Liver (tissue), 9 donors: ENCODE results near the gene MEGF11. TPM values are rescaled to one million over a fixed set of nuclear protein-coding genes. Genes with fewer than 3 reads are reported as not detected.

Source experiments
- DNase-seq: peaks from one replicate; pipeline ENCODE4 v3.0.0-alpha.2; 2017; ENCODE audit warnings: low spot score
- H3K27ac ChIP-seq, 2 donors: one replicate each; pipeline ENCODE4 v1.7.0; 2013; ENCODE audit warnings: inconsistent platforms in 2 of 2, low read length in 2 of 2, control low read depth in 1 of 2, low read depth in 1 of 2, mild to moderate bottlenecking in 1 of 2
- H3K27me3 ChIP-seq, 4 donors: one replicate each; pipeline versions ENCODE4 v1.6.1 to v1.7.0; 2013; ENCODE audit warnings: low read length in 3 of 4, inconsistent platforms in 1 of 4, mild to moderate bottlenecking in 1 of 4, moderate library complexity in 1 of 4; ENCODE audit not compliant: control insufficient read depth in 4 of 4, insufficient read depth in 4 of 4
- H3K36me3 ChIP-seq, 4 donors: one replicate each; pipeline versions ENCODE4 v1.6.1 to v1.7.0; 2013; ENCODE audit warnings: low read length in 3 of 4, mild to moderate bottlenecking in 3 of 4, low read depth in 1 of 4, moderate library complexity in 1 of 4; ENCODE audit not compliant: control insufficient read depth in 4 of 4, insufficient read depth in 3 of 4
- H3K4me1 ChIP-seq, 4 donors: one replicate each; pipeline versions ENCODE4 v1.6.1 to v1.7.0; 2013; ENCODE audit warnings: low read length in 3 of 4, mild to moderate bottlenecking in 3 of 4, moderate library complexity in 1 of 4; ENCODE audit not compliant: control insufficient read depth in 4 of 4, insufficient read depth in 4 of 4
- H3K4me3 ChIP-seq, 3 donors: one replicate each; pipeline versions ENCODE4 v1.6.1 to v1.7.0; 2013; ENCODE audit warnings: low read length in 3 of 3, control low read depth in 1 of 3, low read depth in 1 of 3, mild to moderate bottlenecking in 1 of 3
- H3K9ac ChIP-seq, 2 donors: one replicate each; pipeline ENCODE4 v1.7.0; 2013; ENCODE audit warnings: low read length in 2 of 2, mild to moderate bottlenecking in 2 of 2, moderate library complexity in 2 of 2, control low read depth in 1 of 2, low read depth in 1 of 2
- H3K9me3 ChIP-seq, 4 donors: one replicate each; pipeline versions ENCODE4 v1.6.1 to v1.7.0; 2013; ENCODE audit warnings: low read length in 3 of 4; ENCODE audit not compliant: control insufficient read depth in 4 of 4
- ATF3 ChIP-seq: IDR thresholded peaks from 2 replicates; pipeline ENCODE4 v1.6.1; 2016; ENCODE audit warnings: antibody characterized with exemption
- CTCF ChIP-seq: fragments of 150-350 bp; IDR thresholded peaks from 2 replicates; pipeline ENCODE4 v1.5.1; 2017; ENCODE audit warnings: improper control_type of control experiment, low read depth, low read length; ENCODE audit not compliant: missing input control
- EGR1 ChIP-seq, 2 donors: IDR thresholded peaks; 2 replicates each; pipeline ENCODE4 v1.6.1; 2016 to 2018; ENCODE audit warnings: antibody characterized with exemption in 2 of 2, low read depth in 2 of 2
- FOXA1 ChIP-seq: IDR thresholded peaks from 2 replicates; pipeline ENCODE4 v1.6.1; 2016; ENCODE audit warnings: antibody characterized with exemption
- FOXA2 ChIP-seq: IDR thresholded peaks from 2 replicates; pipeline ENCODE4 v1.6.1; 2016; ENCODE audit warnings: antibody characterized with exemption
- GABPA ChIP-seq, 2 donors: IDR thresholded peaks in 1 of 2; conservative IDR thresholded peaks in 1 of 2; 2 replicates each; pipeline ENCODE4 v1.6.1; 2016; ENCODE audit warnings: antibody characterized with exemption in 2 of 2, mild to moderate bottlenecking in 1 of 2, moderate library complexity in 1 of 2
- HNF4A ChIP-seq, 2 donors: conservative IDR thresholded peaks; 2 replicates each; pipeline ENCODE4 v1.6.1; 2016; ENCODE audit warnings: antibody characterized with exemption in 2 of 2, mild to moderate bottlenecking in 2 of 2
- HNF4G ChIP-seq: IDR thresholded peaks from 2 replicates; pipeline ENCODE4 v1.6.1; 2016; ENCODE audit warnings: antibody characterized with exemption
- JUND ChIP-seq, 2 donors: IDR thresholded peaks; 2 replicates each; pipeline ENCODE4 v1.6.1; 2016; ENCODE audit warnings: antibody characterized with exemption in 2 of 2
- MAX ChIP-seq: IDR thresholded peaks from 2 replicates; pipeline ENCODE4 v1.6.1; 2016; ENCODE audit warnings: antibody characterized with exemption
- NR2F2 ChIP-seq: IDR thresholded peaks from 2 replicates; pipeline ENCODE4 v1.6.1; 2016; ENCODE audit warnings: antibody characterized with exemption
- RAD21 ChIP-seq, 2 donors: IDR thresholded peaks; 2 replicates each; pipeline ENCODE4 v1.6.1; 2016; ENCODE audit warnings: antibody characterized with exemption in 2 of 2, mild to moderate bottlenecking in 2 of 2
- REST ChIP-seq: IDR thresholded peaks from 2 replicates; pipeline ENCODE4 v1.6.1; 2016; ENCODE audit warnings: antibody characterized with exemption, mild to moderate bottlenecking
- RXRA ChIP-seq, 2 donors: IDR thresholded peaks; 2 replicates each; pipeline ENCODE4 v1.6.1; 2017 to 2018; ENCODE audit warnings: antibody characterized with exemption in 2 of 2, mild to moderate bottlenecking in 1 of 2
- SP1 ChIP-seq: IDR thresholded peaks from 2 replicates; pipeline ENCODE4 v1.6.1; 2018; ENCODE audit warnings: antibody characterized with exemption, mild to moderate bottlenecking
- TAF1 ChIP-seq: conservative IDR thresholded peaks from 2 replicates; pipeline ENCODE4 v1.6.1; 2016; ENCODE audit warnings: antibody characterized with exemption, mild to moderate bottlenecking
- YY1 ChIP-seq: IDR thresholded peaks from 2 replicates; pipeline ENCODE4 v1.6.1; 2016; ENCODE audit warnings: antibody characterized with exemption, mild to moderate bottlenecking
- ZBTB33 ChIP-seq: IDR thresholded peaks from 2 replicates; pipeline ENCODE4 v1.6.1; 2016; ENCODE audit warnings: antibody characterized with exemption
- WGBS: extraction: QIAGEN DNeasy Blood & Tissue Kit; methylation state at CpG from one replicate; pipeline ENCODE4 v1.1.7; 2013; 5-methylcytosine and 5-hydroxymethylcytosine counted together
- polyA plus RNA-seq, 2 donors: library from polyadenylated mRNA; stranded (reverse) in 1 of 2; unstranded in 1 of 2; fragments of 200-250 nt in 1 of 2; fragments of >200 nt in 1 of 2; fragmentation: Nextera tagmentation in 1 of 2; extraction: Ambion mirVana in 1 of 2; gene quantifications; one replicate each; pipeline versions ENCODE4 v1.2.1 to v1.2.3, GENCODE V29; 2013 to 2015
- total RNA-seq, 2 donors: library from RNA; depleted of rRNA; stranded (reverse); fragments of >200 nt; gene quantifications; one replicate each; pipeline ENCODE4 v1.2.3, GENCODE V29; 2014
- donor health status: healthy.
- donor health status: healthy.
- donor health status: healthy.
- donor health status: healthy.
- donor health status: healthy.

MEGF11 gene
- total and polyA plus RNA-seq, 4 donors = under 0.01 to 0.51 (median 0.03) TPM; not detected in 1

- H3K27ac ChIP-seq = no peak overlapping the region
- 92% methylated on average over 5 of the region's 5 CpGs for WGBS
- no peak for DNase-seq
- H3K9ac ChIP-seq = no peak overlapping the region
- no peaks in the 10 kb centered on the region for H3K27me3 ChIP-seq
- H3K36me3 ChIP-seq = no peaks in the 10 kb centered on the region
- H3K4me1 ChIP-seq = no peaks in the 10 kb centered on the region
- no peak for TF ChIP-seq ATF3
- TF ChIP-seq REST = no peak
- TF ChIP-seq NR2F2 = no peak
- no peak for TF ChIP-seq GABPA (IDR thresholded peaks at IDR 0.05 in 1 of 2, conservative IDR thresholded peaks at IDR 0.05 in 1 of 2)
- no peak for TF ChIP-seq SP1
- TF ChIP-seq FOXA1 = no peak
- no peak for TF ChIP-seq RAD21 (IDR thresholded peaks at IDR 0.05)
- TF ChIP-seq HNF4A (conservative IDR thresholded peaks at IDR 0.05) = no peak
- no peak for TF ChIP-seq YY1
- TF ChIP-seq JUND (IDR thresholded peaks at IDR 0.05) = no peak
- TF ChIP-seq HNF4G = no peak
- TF ChIP-seq ZBTB33 = no peak
- TF ChIP-seq FOXA2 = no peak
- no peak for TF ChIP-seq MAX
- no peak for TF ChIP-seq EGR1 (IDR thresholded peaks at IDR 0.05; ENCODE audit: low read depth in 2 of 2)
- TF ChIP-seq RXRA (IDR thresholded peaks at IDR 0.05) = no peak
- TF ChIP-seq TAF1 = no peak
- no peak for TF ChIP-seq CTCF
- H3K4me3 ChIP-seq = no peak overlapping the region
- H3K9me3 ChIP-seq = no peaks in the 10 kb centered on the region
Observed at GRCh38 chr15:65921780-65922179, 331.8 kb downstream of the MEGF11 start.
